GM18498 (cell line): ENCODE results near the gene CTTNBP2.
A peak's percentile ranks its signal among the peaks of the same experiment; 100 is the strongest.

Experiments
- ATAC-seq: cut with Tn5 transposase; IDR thresholded peaks from one replicate; pipeline ENCODE4 v1.9.1; 2021; ENCODE audit warnings: mild to moderate bottlenecking, moderate library complexity; ENCODE audit not compliant: unreplicated experiment

The CTTNBP2 gene

DNA sequence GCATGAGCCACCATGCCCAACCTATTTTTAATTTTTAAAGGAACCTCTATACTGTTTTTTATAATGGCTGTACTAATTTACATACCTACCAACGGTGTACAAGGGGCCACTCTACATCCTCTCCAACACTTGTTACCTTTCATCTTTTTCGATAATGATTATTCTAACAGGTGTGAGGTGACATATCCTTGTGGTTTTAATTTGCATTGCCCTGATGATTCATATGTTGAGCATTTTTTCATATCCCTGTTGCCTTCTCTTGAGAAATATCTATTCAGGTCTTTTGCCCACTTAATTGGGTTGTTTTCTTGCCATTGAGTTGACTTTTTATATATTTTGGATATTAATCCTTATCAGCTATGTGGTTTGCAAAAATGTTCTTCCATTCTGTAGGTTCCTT is 167.0 kb downstream of the CTTNBP2 start:
- no peak for ATAC-seq

GRCh38 chr7:117705630-117706029 is 167.6 kb downstream of the CTTNBP2 start:
- ATAC-seq: no peak

GRCh38 chr7:117704063-117704462 is 169.2 kb downstream of the CTTNBP2 start:
- no peak for ATAC-seq

DNA sequence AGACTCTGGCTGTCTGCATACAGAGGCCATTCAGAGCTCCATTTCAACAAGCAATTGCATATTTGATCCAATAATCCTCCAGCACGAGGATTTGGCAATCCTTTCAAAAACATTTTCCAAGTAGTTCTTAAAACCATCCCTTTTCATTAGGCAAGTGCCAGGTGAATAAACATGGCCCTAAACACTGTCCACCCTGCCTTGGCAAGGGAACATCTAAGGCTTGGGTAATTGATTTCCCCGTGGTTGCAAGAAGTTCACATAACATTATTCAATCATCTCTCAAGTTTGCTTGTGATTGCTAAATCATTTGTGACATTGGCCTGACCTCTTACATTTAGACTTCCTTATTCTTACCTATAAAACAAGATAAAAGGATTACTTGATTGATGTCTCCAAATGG is 175.2 kb downstream of the CTTNBP2 start:
- no peak for ATAC-seq

DNA sequence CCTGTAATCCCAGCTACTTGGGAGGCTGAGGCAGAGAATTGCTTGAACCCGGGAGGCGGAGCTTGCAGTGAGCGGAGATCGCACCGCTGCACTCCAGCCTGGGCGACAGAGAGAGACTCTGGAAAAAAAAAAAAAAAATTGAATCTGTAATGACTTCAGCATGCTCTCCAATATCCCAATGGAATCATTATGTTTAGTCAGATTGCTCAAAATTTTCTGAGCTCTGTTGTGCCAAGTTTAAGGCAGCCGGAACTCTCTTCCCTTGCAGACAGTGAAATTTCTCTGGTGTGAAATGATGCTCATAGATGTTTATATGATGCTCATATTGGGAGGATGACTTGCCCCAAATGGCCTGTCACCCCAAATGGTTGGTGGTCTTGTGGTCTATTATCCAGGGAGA is 180.9 kb downstream of the CTTNBP2 start:
- ATAC-seq: no peak

GRCh38 chr7:117690147-117690546 is 183.1 kb downstream of the CTTNBP2 start:
- no peak for ATAC-seq

DNA sequence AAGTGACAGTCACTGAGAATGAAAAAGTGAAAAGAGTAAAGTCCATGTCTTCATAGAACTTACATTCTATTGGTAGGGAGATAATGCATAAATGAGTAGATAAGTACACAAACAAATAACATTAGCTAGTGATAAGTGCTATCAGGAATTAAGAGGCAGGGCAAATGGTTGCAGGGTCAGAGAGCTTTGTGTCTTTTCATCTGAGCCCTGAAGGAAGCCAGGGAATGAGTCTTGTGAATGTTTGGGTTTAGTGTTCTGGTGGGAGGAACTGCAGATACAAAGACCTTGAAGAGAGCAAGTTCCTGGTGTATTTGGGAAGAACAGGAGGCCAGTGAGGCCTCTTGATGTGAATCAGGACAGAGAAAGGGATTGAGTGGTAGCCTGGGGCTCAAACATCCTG is 183.8 kb downstream of the CTTNBP2 start:
- no peak for ATAC-seq

DNA sequence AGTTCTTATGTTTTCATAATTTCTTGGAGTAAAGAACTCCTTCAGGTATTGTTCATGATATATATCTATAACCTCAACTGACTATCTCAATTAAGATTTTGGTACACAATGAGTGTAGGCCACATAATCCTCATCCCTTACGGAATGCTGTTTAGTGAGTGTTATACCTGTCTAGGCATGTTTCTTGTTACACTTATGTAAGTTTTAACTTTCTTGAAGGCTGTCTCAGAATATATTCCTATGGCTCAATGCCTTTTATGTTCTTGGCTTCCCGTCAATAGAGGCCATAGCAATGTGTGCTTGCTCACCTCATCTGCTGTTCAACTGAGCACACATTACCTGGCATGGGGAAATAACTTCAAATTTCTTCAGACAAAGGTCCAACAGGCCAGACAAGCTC is 185.1 kb downstream of the CTTNBP2 start:
- ATAC-seq: no peak

DNA sequence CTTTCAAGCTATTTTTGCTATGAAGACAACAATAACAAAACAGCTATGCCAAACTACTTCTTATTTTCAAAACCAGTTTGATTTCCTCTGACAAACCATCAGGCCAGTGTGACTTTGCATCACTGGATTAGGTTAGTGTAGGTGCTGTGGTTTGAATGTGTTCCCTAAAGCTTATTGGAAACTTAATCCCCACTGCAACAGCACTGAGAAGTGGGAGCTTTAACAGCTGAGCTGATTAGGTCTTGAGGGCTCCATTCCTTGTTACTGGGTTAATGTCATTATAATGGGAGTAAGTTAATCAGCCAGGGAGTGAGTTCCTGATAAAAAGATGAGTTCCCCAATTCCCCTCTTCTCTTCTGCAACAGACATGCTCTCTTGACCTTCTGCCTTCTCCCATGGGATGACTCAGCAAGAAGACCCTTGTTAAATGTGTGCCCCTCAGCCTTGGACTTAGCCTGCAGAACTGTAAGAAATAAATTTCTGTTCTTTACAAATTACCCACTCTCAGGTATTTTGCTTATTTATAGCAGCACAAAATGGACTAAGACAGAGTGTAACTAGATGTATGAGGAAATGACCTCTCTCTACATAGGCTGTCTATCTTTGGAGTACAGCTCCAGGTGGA is 186.8 kb downstream of the CTTNBP2 start:
- ATAC-seq: no peak

GRCh38 chr7:117685795-117686194 is 187.4 kb downstream of the CTTNBP2 start:
- ATAC-seq: no peak

- no peak for ATAC-seq
Measured at GRCh38 chr7:117683430-117684175, 189.6 kb downstream of the CTTNBP2 start.

DNA sequence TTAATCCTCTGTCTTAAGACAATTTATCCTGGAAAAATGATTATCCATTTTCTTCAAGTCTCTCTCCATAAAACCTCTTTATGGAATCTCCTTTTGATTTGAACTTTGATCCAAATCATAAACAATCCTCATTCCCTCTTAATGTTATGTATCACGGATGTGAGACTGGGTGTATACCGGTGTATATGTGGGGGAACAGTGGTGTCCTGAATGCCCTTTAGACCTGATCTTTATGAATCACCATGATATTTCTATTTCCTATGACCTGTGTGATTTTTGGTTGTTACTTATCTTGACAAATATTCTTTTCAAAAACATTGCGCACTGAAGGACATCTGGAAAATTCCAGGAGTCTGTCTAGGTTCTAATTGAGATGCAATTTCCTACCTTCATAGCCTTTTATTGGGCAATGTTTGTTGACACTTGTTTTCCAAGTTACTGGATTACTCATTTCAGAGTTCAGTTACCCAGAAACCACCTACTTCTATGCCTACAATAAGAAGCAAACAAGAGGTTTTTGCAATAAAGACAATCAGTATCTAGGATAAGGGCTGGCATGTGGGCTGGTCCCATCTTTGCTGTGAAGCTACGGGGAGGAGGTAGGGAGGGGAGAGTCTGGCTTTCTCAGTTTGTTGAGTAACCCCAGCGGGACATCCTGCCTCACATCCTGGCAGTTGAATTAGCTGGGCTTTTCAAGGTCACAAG is 190.4 kb downstream of the CTTNBP2 start:
- ATAC-seq: no peak

GRCh38 chr7:117679120-117679519 is 194.1 kb downstream of the CTTNBP2 start:
- ATAC-seq: no peak

DNA sequence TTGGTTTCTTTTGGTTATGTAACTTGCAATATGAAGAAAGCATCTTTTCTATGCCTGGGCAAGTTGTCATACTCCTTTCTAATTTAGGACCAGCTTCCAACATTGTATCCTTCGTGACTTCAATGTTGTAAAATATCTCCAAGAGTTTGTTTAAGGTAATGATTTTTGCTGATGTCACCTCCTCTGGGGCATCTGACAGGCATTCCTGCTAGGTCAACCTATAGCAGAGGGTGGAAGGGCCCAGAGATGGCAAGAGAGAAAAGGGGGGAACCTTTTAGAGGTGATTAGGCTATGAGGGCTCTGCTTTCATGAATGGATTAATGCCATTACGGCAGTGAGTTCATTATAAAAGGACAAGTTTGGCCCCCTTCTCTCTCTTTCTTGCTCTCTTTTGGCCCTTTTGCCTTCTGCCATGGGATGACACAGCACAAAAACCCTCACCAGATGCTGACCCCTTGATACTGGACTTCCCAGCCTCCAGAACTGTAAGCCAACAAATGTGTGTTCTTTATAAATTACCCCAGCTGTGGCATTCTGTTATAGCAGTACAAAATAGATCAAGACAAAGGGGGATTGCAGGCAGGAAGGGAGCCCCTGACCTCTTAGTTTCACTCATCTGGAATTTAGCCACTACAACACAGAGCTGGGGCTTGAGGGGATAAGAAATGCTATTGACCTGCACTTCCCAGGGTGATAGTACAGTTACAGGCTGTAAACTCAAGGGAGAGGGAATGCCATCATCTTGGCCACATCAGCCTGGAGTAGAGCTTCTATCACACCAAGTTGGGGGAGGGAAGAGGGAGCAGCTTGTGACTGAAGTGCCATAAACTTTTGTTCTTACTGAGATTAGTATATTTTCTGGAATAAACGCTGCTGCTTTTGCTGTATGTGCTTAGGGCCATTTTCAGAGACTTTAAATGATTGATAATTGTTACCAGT is 197.5 kb downstream of the CTTNBP2 start:
- no peak for ATAC-seq

DNA sequence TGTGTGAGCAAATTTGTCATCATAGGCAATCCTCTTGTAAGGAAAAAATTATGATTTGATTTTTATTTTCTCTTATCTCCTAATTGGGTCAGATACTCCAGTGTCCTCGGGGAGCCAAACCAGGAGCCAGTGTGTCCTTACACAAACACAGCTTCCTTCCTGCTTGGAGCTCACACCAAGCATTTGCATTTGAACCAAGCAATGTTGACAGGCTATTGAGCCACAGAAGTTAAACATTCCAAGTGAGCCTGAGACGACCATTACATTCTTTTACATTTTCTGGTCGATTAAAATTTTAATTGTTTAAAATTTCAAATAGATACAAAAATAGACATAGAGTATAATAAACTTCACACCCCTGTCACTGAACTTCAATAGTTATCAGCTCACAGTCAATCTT is 198.6 kb downstream of the CTTNBP2 start:
- no peak for ATAC-seq

- ATAC-seq: peak; percentile 61
Measured at GRCh38 chr7:117673839-117674238, 199.4 kb downstream of the CTTNBP2 start.

GRCh38 chr7:117673367-117673766 is 199.9 kb downstream of the CTTNBP2 start:
- no peak for ATAC-seq

DNA sequence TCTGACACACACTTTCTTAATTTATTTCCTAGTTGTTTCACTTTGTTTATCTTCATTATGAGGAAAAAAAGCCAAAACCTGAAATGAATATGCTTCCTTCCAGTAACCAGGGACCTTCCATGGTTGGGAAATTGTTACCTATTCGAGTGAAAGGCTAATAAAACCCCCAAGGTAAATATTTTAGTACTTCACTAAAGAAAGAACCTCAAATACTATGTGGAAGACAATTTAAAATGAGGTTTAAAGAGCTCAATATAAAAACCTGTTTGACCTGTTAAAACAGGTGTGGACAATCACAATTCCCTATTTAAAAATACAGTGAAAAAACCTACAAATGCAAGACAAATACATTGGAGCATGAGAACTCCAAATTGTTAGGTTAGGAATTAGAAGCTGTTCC is 200.8 kb downstream of the CTTNBP2 start:
- ATAC-seq: no peak

GRCh38 chr7:117669818-117670217 is 203.4 kb downstream of the CTTNBP2 start:
- no peak for ATAC-seq

DNA sequence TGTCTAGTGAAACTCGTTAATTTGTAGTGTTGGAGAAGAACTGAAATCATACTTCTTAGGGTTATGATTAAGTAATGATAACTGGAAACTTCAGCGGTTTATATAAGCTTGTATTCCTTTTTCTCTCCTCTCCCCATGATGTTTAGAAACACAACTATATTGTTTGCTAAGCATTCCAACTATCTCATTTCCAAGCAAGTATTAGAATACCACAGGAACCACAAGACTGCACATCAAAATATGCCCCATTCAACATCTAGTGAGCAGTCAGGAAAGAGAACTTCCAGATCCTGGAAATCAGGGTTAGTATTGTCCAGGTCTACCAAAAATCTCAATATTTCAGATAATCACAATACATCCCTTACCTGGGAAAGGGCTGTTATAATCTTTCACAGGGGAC is 205.8 kb downstream of the CTTNBP2 start:
- ATAC-seq: no peak

- ATAC-seq: no peak
Measured at GRCh38 chr7:117666689-117667088, 206.6 kb downstream of the CTTNBP2 start.
